SH-SY5Y (cell line): ENCODE data around the gene SLC9A7.

ENCODE experiments used
- GATA2 ChIP-seq: IDR thresholded peaks from 2 replicates; pipeline ENCODE4 v1.6.1; 2011; ENCODE audit warnings: mild to moderate bottlenecking, low read depth, low read length
- GATA3 ChIP-seq: IDR thresholded peaks from 2 replicates; pipeline ENCODE4 v1.6.1; 2011; ENCODE audit warnings: low read depth, mild to moderate bottlenecking, low read length, moderate library complexity

Gene SLC9A7

GRCh38 chrX:46727441-46727840 lies 31.5 kb downstream of the SLC9A7 start:
- TF ChIP-seq GATA2 (no peak), GATA3 (no peak)

GRCh38 chrX:46722742-46723568 lies 36.0 kb downstream of the SLC9A7 start:
- TF ChIP-seq GATA2 (no peak), GATA3 (no peak)

DNA sequence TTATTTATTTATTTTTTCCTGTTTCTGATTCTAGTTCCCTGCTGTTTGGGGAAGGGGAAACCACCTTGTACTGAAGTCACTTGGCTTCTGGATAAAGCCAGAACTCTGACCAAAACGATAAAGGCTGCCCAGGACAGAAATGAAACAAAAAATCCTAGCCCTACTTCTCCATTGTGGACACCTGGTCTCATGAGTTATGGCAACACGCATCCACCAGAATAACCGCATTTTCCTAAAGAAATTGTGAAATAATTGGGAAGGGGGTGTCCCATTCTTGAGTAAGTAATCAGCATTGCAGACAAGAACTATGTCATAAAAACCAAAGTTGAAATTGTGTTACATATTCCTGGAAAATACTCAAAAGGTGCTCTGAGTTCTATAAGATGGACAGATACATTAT lies 42.1 kb downstream of the SLC9A7 start:
- TF ChIP-seq GATA2 (no peak), GATA3 (no peak)

- TF ChIP-seq GATA2: no peak
- TF ChIP-seq GATA3: no peak
Measured at GRCh38 chrX:46715997-46716396, 42.9 kb downstream of the SLC9A7 start.

DNA sequence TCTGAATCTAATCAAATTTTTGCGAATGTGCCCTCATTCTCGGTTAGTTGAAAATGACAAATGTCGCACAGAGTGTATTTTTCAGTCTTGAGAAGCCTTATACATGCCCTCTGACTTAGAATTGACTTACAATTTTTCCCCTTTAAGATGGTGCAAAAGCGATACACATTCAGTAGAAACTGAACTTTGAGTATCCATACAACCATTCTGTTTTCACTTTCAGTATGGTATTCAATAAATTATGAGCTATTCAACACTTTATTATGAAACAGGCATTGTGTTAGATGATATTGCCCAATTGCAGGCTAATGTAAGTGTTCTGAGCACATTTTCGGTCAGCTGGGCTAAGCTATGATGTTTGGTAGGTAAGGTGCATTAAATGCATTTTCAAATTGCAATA lies 43.4 kb downstream of the SLC9A7 start:
- TF ChIP-seq GATA2 (no peak), GATA3 (no peak)

DNA sequence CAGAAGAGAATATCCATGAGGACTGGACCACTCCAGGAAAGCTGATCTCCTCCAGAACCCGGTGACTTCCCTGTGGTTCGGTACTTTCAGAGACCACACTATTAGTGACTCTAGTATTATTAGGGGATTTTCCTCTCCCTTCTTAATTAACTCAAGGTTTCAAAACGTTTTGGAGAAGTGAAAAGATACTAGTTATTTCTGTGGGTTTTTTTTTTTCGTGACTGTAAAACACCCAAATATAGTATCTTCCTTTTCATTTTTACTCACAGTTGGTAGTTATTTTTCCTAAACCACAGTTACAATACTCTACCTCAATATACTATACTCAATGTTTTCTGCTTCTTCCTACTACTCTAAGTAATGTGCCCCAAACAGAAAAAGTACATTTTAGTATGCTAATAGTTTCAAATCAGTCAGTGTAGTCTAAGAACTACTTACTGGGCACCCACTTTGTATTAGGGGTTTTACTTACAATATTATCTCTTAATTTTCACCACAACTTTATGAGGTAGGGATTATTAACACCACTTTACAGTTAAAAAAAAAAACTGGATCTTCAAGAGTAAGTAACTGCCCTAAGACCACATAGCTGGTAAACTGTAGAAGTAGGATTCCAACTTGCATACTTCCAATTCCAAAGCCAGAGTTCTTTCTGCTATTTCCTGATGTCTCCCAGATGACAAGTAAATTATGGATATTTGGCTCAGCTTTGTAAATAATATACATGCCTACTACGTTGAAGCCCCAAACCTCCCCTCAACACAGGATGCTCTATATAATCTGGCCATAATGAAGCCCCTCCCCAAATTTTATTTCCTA lies 45.0 kb downstream of the SLC9A7 start:
- TF ChIP-seq GATA3: no peak
- TF ChIP-seq GATA2: no peak

DNA sequence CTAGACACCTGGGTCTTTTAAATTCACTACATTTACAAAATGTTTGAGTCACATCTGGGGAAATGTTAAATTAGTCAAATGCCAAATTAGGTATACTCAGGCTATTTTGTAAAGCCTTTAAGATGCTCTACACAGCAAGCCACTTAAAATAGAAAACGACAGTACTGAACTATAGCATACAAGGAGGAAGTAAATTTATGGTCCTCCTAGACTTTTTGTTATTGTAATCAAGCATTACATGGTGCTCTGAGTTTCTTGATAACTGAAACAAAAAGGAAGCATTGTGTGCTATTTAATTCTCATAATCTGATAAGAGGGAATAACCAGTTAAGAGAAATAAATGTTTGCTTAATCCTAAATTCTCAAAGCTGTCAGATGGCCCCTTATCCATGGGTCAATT lies 46.2 kb downstream of the SLC9A7 start:
- TF ChIP-seq GATA2: no peak
- no peak for TF ChIP-seq GATA3

DNA sequence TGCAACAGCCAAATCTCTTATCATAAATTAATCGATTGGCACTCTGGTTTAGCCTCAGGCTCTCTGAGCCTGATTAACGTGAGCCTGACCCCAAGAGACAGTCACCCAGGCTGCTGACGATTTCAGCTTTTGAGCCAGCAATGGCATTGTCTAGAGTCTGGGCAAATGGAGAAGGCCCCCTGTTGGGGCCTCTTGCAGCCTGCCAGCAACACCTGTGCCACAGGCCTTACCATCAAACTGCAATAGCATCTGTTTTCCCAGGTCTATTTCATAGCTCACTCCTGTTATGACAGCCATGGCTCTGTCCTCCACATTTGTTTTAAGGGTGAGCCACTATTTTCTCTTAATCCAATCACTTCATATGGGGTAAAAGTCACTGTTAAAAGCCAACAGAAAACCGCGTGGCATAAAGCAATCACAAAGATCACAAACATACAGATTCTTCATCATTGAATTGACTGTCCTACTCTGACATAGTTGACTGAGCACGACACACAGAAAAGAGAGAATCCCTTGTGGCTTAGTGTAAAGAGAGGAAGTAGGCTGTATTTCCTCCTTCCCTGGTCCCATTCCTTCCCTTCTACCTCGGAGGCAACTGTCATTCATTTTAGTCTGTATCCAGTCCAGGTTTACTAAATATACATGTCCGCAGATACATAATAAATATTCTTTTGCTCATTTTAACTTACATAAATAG lies 47.8 kb downstream of the SLC9A7 start:
- TF ChIP-seq GATA3: no peak

GRCh38 chrX:46710425-46710824 lies 48.5 kb downstream of the SLC9A7 start:
- TF ChIP-seq GATA2 (no peak), GATA3 (no peak)

GRCh38 chrX:46707274-46707965 lies 51.5 kb downstream of the SLC9A7 start:
- TF ChIP-seq GATA3 (no peak), GATA2 (no peak)

- TF ChIP-seq GATA2 (no peak), GATA3 (no peak)
Measured at GRCh38 chrX:46704767-46705386, 54.0 kb downstream of the SLC9A7 start.

DNA sequence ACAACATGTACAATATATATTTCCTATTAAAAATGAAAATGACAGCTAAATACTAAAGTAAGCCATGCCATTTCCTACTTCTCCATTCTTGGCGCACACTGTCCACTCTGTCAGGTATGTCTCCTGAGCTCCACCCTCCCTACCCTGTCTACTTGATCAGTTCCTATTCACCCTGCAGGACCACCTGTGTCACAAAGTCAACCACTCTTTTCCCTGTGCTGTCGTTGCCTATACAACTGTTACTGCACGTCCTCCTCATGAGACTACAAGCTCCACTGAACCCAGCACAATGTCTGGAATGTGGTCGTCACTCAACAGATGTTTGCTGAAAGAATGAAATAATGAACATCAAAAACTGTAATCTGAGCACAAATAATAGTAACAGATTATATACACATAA lies 54.9 kb downstream of the SLC9A7 start:
- TF ChIP-seq GATA2: no peak
- no peak for TF ChIP-seq GATA3

DNA sequence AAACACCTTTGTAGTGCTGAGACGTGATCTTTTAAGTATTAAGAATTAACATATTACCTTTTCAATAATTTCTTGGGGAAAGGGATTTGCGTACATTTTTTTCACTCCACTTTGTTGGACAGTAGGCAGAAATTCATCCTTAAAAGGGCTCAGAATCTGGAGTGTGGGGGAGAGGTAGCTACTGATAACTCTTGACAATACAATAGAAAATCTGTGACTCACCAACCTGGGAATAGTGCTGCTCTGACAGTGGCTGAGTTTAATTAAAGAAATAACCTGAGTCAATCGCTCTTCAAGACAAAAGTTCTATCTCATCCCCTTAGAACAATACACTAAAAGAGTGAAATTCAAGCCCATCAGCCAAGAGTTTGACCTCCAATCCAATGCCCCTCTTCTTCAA lies 60.2 kb downstream of the SLC9A7 start:
- TF ChIP-seq GATA3 (no peak), GATA2 (no peak)
